ENCODE results near the gene CFAP141.
"Not testable (repeated sequence)": the region's sequence is repeated elsewhere in the genome, so short reads cannot be mapped to it uniquely, and the experiment has no call there.

The CFAP141 gene

GRCh38 chr1:154221278-154222001, 15.3 kb upstream of the CFAP141 start:
- peak; percentile 83 to 88 for DNase-seq
- TF ChIP-seq POLR2A (IDR thresholded peaks at IDR 0.05; ENCODE audit: low read length) (peak; percentile 56), GATA1 (IDR thresholded peaks at IDR 0.05; ENCODE audit: low read depth, low read length) (no peak)

GRCh38 chr1:154220970-154221277, 14.8 kb upstream of the CFAP141 start:
- TF ChIP-seq GATA1 (IDR thresholded peaks at IDR 0.05; ENCODE audit: low read depth, low read length) (no peak), POLR2A (IDR thresholded peaks at IDR 0.05; ENCODE audit: low read length) (no peak)
- no peak for DNase-seq

DNA sequence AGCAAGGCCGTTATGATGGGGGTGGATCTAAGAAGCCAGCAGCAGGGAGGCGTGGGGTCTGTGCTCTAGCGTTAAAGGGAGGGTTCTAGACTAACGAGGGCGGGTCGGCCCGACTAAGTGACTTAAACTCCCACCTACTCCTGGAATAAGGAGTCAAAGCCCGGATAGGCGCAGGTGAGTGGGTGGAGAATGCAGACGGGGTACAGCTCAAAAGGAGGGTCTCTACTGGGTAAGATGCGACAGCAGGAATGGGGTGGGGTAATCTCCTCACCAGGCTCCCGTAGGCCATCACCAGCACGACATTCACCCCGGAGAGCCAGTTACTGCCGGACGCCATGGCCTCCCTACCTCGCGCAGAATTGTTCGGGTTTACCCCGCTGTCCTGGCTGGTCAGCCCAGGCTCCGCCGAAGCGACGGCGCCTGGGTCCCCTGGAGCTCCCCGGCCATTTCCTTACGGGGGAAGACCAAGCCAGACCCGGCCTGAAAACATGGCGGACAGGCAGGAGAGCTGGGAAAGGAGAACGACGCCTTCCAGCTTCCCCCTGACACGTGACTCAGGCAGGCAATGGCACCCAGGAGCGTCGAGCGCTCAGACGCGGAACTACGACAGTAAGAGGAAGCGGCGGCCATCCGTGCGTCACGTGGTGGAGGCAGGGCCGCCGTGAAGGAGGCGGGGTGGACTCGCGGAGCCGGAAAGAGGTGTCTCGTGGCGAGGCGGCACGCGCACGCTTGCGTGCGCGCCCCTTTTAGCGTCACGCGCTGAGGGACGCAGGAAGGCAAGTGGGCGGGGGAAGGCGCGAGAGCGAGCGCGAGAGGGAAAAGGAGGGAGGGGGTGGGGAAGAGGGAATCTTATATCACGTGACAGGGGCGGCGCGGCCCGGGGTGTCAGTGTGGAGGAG, 14.2 kb upstream of the CFAP141 start, which contains the start of gene UBAP2L:
TSS of gene UBAP2L (plus strand) at position 885 of the 899 bp plus-strand sequence. CDS start 4,169 bp downstream, outside the sequence.
- TF ChIP-seq POLR2A (IDR thresholded peaks at IDR 0.05; ENCODE audit: low read length): peak; percentile 92
- TF ChIP-seq GATA1 (IDR thresholded peaks at IDR 0.05; ENCODE audit: low read depth, low read length): no peak
- peak; percentile 100 for DNase-seq

DNA sequence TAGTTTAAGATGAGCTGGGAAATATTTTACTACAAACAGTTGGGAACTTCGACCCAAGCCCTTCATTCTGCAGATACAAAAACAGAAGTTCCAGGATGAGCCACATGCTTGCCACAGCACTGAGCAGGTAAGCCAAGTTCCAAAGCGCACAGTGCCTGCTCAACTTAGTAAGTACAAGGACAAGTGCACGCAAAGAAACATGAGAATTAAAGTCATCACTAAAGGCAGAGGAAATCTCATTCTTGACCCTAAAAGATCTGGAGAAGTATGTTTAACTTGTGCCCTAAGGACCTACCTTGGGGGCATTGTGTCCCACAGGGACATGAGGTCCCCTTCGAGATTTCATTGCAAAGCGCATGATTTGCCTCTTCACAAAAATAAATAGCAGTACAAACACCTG, 13.4 kb upstream of the CFAP141 start:
- peak; percentile 36 to 62 for DNase-seq
- no peak for TF ChIP-seq GATA1 (IDR thresholded peaks at IDR 0.05; ENCODE audit: low read depth, low read length)
- no peak for TF ChIP-seq POLR2A (IDR thresholded peaks at IDR 0.05; ENCODE audit: low read length)

GRCh38 chr1:154218545-154218944, 12.4 kb upstream of the CFAP141 start:
- DNase-seq: no peak
- TF ChIP-seq GATA1 (IDR thresholded peaks at IDR 0.05; ENCODE audit: low read depth, low read length) (no peak), POLR2A (IDR thresholded peaks at IDR 0.05; ENCODE audit: low read length) (no peak)

GRCh38 chr1:154213274-154213673, 7.1 kb upstream of the CFAP141 start:
- TF ChIP-seq POLR2A (IDR thresholded peaks at IDR 0.05; ENCODE audit: low read length) (no peak), GATA1 (IDR thresholded peaks at IDR 0.05; ENCODE audit: low read depth, low read length) (no peak)
- peak; percentile 7 to 56 for DNase-seq

GRCh38 chr1:154212083-154212482, 6.0 kb upstream of the CFAP141 start:
- TF ChIP-seq GATA1 (IDR thresholded peaks at IDR 0.05; ENCODE audit: low read depth, low read length) (no peak), POLR2A (IDR thresholded peaks at IDR 0.05; ENCODE audit: low read length) (no peak)
- DNase-seq: no peak

DNA sequence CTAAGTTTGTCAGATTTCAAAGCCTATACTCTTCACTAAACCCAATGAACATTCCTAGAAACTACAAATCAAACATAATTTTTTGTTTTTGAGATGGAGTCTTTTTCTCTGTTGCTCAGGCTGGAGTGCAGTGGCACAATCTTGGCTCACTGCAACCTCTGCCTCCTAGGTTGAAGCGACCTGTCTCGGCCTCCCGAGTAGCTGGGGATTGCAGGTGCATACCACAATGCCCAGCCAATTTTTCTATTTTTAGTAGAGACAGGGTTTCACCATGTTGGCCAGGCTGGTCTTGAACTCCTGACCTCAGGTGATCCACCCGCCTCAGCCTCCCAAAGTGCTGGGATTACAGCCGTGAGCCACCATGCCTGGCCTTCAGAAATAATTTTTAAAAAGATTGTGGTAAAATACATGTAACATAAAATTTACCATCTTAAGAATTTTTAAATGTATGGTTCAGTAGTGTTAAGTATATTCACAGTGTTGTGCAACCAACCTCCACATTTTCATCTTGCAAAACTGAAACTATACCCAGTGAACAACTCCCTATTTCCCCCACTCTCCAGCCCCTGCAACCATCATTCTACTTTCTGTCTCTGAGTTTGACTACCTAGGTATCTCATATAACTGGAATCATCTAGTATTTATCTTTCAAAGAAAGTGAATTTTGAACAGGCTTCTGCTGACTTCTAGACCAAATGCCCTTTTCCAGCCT, 2.7 kb upstream of the CFAP141 start:
- no peak for TF ChIP-seq POLR2A (IDR thresholded peaks at IDR 0.05; ENCODE audit: low read length)
- TF ChIP-seq GATA1 (IDR thresholded peaks at IDR 0.05; ENCODE audit: low read depth, low read length): no peak
- DNase-seq: no peak

DNA sequence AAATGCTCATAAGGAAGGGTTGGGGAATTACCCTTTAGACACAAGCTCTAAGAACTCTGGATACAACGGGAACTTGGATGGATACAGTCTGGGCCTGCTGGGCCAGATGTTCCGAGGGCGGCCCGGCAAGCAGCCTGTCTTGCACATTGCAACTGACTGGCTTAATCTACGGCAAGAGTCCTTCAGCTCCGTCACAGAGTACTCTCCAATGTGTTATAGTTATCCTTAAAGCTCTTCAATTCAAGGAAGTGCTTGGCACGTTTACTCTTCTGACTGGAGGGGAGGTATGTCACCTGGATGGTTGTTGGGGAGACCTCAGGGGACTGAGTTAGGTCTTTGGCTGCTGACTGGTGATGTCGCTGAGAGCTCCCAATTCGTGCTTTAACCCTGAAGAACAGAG, 1.1 kb upstream of the CFAP141 start:
- TF ChIP-seq GATA1 (IDR thresholded peaks at IDR 0.05; ENCODE audit: low read depth, low read length) (no peak), POLR2A (IDR thresholded peaks at IDR 0.05; ENCODE audit: low read length) (no peak)
- no peak for DNase-seq

DNA sequence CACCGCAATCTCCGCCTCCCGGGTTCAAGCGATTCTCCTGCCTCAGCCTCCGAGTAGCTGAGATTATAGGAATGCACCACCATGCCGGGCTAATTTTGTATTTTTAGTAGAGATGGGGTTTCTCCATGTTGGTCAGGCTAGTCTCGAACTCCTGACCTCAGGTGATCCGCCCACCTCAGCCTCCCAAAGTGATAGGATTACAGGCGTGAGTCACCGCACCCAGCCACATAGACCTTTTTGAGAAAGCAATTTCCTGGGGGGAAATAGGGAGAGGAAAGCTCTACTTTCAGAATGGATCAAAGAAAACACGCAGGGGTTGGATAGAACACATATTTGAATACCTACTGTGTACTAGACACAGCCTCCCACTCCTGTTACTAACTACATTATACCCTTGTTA, 355 bp downstream of the CFAP141 start:
- DNase-seq: not testable (repeated sequence)

GRCh38 chr1:154199563-154199879, 6.6 kb downstream of the CFAP141 start:
- TF ChIP-seq GATA1 (IDR thresholded peaks at IDR 0.05; ENCODE audit: low read depth, low read length): no peak
- TF ChIP-seq POLR2A (IDR thresholded peaks at IDR 0.05; ENCODE audit: low read length): no peak

DNA sequence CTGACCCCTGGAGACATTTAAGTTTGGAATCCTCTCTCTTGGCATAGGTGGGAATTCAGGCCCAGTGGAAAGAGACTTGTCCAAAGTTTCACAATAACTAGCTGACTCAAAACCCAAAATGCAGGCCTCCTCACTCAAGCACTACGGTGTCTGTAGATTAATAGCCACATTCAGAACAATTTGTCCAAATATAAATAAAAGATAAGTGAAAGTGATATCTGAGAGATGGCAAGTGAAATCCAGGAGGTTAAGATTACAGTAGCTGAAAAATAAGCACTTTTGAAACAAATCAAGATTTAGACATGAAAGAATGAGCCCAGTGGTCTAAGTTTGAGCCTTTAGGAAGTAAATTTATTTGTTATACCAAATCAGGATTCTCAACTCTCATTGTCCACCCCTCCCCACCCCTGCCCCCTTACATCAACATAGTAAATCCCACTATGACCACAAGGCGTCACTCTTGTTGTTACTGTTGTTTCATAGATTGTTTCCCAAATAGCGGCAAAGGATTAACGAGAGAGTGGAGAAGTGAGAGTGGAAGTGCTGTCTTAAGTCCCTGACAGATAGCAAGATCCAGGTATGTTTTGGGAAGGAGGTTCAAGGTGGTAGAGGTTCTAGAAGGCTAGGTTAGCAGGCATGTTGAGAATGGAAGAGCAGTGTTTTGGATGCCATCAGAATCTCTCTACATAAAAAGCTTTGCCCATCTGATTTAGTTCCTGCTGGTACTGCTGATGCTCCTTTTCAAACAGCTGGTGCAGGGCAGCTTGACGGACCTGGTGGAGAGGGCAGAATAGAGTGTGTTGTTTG, 7.2 kb downstream of the CFAP141 start:
- TF ChIP-seq GATA1 (IDR thresholded peaks at IDR 0.05; ENCODE audit: low read depth, low read length) (no peak), POLR2A (IDR thresholded peaks at IDR 0.05; ENCODE audit: low read length) (no peak)
- peak; percentile 64 to 79 for DNase-seq

More at GRCh38 chr1:154199563-154199879, 6.6 kb downstream of the CFAP141 start:
- DNase-seq: no peak

GRCh38 chr1:154193821-154194220, 12.3 kb downstream of the CFAP141 start:
- no peak for DNase-seq

More at GRCh38 chr1:154193821-154194220, 12.3 kb downstream of the CFAP141 start:
- TF ChIP-seq POLR2A (IDR thresholded peaks at IDR 0.05; ENCODE audit: low read length) (no peak), GATA1 (IDR thresholded peaks at IDR 0.05; ENCODE audit: low read depth, low read length) (no peak)
